EH (cell line): ENCODE results near the gene AFDN.
"Not testable (repeated sequence)": the region's sequence is repeated elsewhere in the genome, so short reads cannot be mapped to it uniquely, and the experiment has no call there.

Experiments
- DNase-seq: peaks from one replicate; pipeline ENCODE4 v3.0.0-alpha.2; 2015; ENCODE audit warnings: low read depth

The AFDN gene

GRCh38 chr6:167998215-167998614, 171.5 kb downstream of the AFDN start:
- DNase-seq = no peak

GRCh38 chr6:168000198-168001028, 173.7 kb downstream of the AFDN start:
- no peak for DNase-seq

DNA sequence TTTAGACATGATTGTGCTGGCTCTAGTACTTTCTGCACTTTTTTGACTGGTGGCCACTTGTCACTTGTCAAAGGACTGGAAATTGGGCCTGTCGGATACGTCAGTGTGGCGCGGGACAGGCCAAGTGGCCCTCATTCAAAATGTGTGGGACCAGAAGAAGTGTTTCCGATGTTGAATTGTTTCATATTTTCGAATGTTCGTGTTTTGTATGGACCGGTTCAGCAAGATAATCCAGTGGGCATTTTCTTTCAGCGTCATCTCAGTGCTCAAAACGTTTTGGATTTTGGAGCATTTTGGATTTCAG, 174.3 kb downstream of the AFDN start:
- no peak for DNase-seq

DNA sequence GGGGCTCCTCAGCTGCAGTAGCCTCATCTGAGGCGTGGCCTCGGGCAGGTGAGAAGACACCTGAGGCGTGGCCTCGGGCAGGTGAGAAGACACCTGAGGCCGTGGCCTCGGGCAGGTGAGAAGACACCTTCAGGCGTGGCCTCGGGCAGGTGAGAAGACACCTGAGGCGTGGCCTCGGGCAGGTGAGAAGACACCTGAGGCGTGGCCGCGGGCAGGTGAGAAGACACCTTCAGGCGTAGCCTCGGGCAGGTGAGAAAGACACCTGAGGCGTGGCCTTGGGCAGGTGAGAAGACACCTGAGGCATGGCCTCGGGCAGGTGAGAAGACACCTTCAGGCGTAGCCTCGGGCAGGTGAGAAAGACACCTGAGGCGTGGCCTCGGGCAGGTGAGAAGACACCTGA, 174.8 kb downstream of the AFDN start:
- DNase-seq = not testable (repeated sequence)

DNA sequence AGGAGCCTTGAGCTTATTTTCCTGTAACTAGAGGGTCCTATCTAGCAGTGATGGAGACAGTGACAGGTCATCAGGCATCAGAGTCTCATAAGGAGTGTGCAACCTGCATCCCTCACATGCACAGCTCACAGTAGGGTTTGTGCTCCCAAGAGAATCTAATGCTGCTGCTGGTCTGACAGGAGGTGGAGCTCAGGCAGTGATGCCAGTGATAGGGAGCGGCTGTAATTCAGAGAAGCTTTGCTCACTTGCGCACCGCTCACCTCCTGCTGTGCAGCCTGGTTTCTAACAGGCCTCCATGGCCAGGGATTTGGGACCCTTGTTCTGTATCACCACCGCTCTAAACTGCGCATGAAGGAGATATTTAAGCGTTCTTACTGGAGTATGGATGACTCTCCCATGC, 176.1 kb downstream of the AFDN start:
- DNase-seq = no peak

DNA sequence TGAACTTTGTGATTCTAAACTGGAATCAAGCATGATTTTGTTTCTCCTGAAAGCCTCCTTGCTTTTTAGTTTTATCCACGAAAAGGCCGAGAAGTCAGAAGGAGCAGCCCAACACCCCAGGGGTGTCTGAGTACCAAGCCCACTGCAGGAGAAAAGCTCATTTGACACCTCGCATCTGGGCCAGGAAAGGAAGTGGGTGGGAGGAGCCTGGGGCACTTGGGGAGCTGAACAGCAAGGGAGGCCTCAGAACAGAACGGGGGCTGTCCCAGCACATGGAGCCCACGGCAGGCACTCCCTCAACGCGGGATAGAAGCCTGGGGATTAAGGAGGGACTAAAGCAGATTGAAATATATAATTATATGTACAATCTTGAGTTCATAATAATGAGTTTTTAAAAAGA, 177.3 kb downstream of the AFDN start:
- no peak for DNase-seq

- no peak for DNase-seq
These were observed 178.2 kb downstream of the AFDN start for GRCh38 chr6:168004945-168005344.

DNA sequence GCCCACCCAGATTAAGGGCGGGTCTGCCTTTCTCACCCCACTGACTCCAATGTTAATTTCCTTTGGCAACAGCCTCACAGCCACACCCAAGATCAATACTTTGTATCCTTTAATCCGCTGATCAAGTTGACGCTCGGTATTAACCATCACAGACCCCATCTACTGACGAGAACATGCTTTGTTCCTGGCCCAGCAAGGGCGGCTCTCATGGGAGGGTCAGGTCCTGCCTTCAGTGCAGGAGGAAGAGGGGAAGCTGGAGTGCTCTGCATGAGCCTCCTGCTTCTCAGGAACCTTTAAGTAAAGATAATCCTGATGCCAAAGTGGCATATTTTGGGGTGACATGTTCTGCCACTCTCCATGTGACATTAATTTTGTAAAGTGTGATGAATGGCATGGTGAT, 179.1 kb downstream of the AFDN start:
- no peak for DNase-seq

DNA sequence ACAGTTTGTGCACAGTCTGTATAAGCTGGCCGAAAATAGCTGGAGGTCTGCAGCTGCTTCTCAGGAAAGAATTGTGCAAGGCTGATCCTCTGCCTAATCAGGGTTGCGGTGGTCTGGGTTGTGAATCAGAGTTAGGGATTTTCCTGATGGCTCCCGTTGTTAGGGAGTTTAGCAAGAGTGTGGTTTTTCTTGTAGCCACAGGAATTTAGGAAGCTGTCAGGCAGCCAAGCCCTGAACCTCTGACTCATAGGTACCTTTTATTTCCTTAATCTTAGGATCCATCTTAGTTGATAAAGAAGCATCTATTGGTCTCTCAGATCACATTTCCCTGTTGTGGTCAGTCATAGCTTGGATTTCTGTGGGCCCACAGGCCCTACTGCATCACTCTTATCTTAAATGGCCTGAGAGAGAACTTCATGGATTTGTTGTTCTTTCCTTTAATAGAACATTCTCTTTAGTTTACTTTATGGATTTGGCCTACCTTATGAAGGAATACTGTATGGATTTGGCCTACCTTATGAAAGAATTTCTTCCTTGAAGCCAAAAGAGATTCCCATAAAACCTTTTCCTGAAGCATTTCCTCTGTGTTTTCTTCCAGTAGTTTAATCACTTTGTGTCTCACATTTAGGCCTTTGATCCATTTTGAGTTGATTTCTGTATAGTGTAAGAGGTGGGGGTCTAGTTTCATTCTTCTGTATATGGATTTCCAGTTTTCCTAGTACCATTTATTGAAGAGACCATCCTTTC, 181.1 kb downstream of the AFDN start:
- DNase-seq = peak; percentile 98

DNA sequence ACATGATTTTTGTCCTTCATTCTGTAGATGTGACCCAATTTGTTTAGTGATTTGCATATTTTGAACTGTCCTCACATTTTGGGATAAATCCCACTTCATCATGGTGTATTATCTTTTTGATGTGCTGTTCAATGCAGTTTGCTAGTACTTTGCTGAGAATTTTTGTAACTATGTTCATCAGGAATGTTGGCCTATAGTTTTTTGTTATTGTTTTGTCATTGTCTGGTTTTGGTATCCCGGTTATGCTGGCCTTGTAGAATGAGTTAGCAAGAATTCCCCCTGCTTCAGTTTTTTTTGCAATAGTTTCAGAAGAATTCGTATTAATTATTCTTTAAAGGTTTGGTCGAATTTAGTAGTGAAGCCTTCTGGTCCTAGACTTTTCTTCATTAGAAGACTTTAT, 182.6 kb downstream of the AFDN start:
- no peak for DNase-seq

- DNase-seq = no peak
These were observed 184.6 kb downstream of the AFDN start for GRCh38 chr6:168011291-168011690.

DNA sequence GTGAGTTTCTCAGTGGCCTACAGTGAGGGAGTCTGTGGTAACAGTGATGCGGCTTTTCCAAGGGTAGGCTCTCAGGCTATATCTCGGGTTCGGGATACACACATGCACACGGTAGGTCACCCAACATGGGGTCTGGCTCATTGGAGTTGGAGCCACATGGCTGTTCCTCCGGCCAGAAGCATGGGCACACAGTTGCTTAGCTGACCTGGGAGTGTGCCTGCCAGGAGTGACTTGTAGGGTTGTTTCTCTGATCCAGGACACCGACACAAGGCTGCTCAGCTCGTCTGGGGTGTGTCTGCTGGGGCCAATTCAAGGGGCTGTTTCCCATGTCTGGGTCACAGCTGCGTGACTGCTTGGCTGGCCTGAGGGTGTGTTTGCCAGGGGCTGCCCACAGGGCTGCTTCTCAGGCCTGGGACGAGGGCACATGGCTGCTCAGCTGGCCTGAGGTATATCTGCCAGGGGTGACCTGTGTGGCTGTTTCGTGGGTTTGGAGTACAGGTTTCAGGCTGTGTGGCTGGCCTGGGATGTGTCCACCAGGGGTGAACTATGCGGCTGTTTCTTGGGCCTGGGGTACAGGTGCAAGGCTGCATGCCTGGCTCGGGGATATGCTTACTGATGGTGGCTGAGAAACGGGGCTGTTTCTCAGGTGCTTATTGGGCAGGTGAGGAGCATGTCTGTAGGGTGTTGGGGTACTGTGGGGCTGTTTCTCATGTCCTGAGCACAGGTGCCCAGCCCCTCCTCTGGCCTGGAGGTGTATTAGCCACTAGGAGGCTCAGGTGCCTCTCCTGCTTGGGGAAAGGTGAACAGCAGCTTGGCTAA, 185.9 kb downstream of the AFDN start:
- no peak for DNase-seq

DNA sequence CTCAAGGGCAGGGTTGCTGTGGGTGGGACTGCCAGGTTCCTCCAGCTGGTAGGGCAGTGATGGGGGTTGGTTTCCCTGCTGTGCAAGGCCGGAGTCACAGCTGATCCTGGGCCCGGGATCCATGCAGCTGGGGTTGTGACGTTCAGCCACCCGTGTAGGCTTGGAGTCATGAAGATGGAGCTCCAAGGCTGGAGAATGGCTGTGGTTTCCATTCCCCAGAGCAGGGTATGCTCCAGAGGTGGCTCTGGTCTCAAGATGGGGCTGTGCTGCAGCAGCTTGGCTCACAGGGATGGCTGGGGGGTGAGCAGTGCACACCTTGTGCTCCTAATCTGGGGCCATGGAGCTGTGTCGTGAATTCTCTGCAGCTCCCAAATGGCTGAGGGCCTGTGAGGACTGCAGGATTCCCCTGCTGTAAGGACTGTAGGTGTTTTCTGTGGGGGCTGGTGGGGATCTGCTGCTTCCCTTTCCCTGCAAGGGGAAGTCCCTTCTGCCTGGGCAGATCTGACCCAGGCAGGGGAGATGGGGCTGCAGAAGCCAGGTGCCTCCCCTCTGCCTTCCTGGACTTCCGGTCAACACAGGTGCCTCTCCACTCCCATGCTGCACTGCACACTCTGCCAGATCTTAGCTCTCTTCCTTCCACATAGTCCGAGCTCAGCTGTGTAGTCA, 186.7 kb downstream of the AFDN start:
- no peak for DNase-seq

DNA sequence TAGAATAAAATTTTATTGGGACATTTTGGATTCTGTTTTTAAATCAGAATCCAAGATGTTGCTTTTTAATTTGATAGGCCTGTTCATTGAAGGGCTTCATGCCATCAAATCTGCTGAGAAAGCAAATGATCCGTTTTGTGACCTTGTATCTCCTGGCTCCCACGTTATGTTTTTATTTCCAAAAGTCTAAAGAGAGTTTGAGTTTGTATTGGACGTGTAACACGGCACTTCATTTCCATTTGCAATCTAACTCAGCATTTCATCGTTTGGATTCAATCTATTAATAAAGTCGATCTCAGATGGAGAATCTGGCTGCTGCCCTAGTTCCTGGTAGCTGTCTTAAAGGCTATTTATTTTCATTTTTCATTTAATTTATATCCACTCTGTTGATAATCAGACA, 187.7 kb downstream of the AFDN start:
- DNase-seq = no peak

DNA sequence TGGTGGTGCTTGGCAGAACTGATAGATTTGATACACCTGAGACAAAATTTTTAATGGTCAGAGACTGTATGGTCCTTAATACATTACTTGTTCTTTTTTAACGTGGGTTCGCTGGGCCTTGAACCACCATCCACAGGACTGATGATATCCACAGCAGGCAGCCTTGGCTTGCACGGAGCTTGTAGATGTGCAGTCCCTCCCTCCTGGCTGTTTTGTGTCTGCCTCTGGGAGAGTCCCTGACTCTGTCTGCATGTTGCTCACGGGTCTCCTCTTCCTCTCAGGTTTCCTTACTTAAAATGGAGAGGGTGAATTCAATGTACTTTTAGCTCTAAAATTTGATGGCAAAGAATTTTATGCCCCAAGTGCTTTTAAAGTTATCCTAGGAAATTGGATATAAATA, 188.3 kb downstream of the AFDN start:
- no peak for DNase-seq

DNA sequence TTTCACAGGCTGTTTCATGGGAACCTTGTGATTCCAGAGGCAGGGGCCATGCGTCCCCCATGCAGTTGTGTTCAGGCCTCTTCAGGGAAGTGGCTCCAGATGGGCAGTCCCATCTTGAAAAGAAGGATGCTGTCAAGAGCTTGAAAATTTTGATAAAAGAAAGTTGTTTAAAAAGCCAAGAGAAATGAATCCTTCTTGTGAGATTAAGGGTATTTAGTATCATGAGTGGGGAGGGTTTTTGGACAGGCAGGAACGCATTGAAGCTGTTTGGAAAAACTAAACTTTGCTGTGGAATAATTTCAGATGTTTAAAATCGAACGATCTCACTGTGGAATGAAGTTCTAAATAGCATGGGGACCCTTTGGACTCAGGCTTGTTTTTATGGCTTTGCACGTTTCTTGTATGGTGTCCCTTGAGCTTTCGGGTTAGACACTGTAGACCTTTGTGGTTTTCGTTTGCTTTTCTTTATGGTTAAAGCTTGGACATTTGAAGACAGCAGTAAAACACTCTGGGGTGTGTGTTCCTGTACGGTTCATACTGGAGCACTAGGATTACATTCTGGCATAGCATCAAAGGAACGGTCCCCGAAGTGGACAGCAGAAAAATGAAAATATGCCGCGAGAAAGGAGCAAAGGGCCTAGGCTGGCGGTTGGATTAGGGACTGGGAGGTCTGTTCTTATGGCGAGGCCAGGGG, 188.9 kb downstream of the AFDN start:
- DNase-seq = no peak

DNA sequence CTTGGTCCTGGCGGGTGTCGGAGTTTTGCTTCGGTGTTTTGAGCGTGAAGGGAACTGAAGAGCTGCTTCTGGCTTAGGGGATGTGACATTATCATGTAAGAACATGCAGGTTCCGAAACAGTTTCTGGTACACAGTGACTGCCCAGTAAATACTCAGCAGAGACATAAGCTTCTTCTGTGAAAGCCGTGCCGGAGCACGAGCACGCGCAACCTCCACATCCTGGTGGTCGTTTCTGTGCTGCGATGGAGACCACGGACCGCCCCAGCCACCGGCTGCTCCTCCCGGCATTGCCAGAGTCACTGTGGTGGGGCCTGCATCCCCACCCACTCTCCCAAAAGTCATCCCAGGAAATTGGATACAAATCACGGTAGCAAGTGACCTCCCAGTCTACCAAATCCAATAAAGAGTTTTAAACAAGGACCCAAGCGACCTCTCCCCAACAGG, 189.5 kb downstream of the AFDN start:
- no peak for DNase-seq

DNA sequence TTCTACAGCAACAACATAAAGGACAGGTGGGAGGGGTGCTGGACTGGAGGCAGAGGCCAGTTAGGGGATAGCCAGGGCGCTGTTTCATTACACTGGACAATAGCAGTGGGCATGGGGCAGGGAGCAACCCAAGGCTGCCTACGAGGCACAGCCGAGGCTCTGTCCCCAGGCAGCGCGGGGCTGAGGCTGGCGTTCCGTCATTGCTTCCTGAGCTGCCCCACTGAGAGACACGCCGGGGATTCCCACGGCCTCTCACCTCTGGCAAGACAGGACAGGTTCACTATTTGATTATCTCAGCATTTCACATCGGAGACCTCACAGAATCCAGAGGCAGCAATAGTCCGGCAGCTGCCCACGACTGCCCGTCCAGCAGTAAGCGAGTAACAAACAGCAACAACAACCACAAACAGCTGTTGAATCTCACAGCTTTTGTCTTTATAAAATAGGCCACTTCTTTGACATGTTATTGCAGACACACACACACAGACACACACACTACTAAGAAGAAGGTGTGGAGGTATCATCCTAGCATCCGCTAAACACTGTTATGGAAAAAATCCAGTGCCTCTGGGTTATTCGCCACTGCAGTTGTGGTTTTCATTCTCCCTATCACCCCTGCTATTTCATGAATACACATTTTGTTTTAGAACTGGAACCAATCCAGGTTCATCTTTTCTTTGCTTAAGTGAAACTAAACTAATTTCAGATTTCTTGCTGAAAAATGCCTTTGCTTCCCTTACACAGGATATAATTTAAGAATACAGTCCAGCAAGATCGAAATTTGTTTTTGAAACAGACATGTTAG, 190.2 kb downstream of the AFDN start:
- no peak for DNase-seq

DNA sequence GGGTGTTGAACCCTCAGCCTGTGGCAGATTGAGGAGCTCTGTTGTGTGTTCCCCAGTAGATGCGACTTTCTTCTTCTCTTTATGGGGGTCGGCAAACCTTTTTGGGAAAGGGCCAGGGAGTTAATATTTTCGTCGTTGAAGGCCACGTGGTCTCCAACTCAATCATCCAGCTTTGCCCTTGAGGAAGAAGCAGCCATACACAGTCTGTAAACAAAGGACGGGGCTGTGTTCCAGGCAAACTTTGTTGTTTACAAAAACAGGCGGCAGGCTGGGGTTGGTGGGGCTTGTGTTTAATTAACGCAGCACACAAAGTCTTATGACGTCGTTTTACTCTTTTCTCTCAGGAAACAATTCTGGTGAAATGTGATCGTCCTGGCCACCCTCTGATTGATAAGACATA, 190.9 kb downstream of the AFDN start:
- DNase-seq = no peak

DNA sequence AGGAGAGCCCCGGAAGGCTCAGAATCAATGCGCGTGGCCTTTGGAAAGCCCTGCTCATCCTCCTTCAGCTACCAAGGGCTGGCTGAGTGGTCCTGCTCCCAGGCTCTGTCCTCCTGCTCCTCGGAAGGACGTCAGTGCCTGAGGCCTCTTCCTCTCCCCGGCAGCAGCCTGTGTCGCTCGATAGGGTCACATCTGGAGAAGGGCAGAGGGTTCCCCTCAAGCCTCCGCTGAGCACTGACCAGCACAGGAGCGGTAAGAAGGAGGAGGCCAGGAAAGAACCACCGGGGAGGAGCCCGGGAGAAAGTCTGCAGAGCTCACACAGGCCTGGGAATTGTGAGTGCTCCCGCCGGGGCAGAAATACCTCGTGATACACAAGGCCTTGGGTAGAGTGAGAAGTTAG, 192.0 kb downstream of the AFDN start:
- DNase-seq = no peak

DNA sequence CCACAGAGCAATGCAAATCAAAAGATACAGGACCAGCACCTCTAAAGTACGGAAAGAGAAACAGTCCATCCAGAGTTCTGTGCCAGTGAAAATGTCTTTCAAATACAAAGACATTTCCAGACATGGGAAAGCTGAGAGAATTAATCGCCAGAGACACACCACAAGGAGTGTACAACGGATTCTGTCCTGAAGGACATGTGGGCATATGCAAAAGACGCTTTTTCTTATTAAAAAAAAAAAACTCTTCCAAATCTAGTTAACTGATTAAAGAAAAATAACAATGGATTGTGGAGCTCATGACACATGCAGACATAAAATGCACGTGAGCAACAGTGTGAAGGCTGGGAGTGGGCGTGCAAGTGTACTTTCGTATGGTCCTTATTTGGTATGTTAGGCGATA, 193.5 kb downstream of the AFDN start:
- DNase-seq = no peak
